H1 (cell line): ENCODE measurements around the gene RPN2.

Experiments
- ASH2L ChIP-seq: fragments of 200-600, 300-600 bp; sonication (generic); IDR thresholded peaks from one replicate; pipeline ENCODE4 v1.7.1; 2017; ENCODE audit warnings: low read length
- ATF2 ChIP-seq: IDR thresholded peaks from 2 replicates; pipeline ENCODE4 v1.6.1; 2012; ENCODE audit warnings: low read length, inconsistent platforms
- CTCF ChIP-seq, 3 experiments: IDR thresholded peaks; 1 replicate in 2 of 3; 2 replicates in 1 of 3; pipeline versions ENCODE4 v1.5.1 to v1.6.1; 2011; ENCODE audit warnings: low read length in 3 of 3, mild to moderate bottlenecking in 3 of 3, inconsistent platforms in 2 of 3, low read depth in 1 of 3, moderate library complexity in 1 of 3; ENCODE audit not compliant: insufficient read depth in 1 of 3; ENCODE audit errors: control extremely low read depth in 1 of 3
- EGR1 ChIP-seq: IDR thresholded peaks from 2 replicates; pipeline ENCODE4 v1.6.1; 2011; ENCODE audit warnings: low read depth, low read length, borderline replicate concordance
- EP300 ChIP-seq, 2 experiments: IDR thresholded peaks; 1 replicate in 1 of 2; 2 replicates in 1 of 2; pipeline ENCODE4 v1.6.1; 2011 to 2012; ENCODE audit warnings: low read depth in 2 of 2, low read length in 2 of 2, mild to moderate bottlenecking in 2 of 2, borderline replicate concordance in 1 of 2, inconsistent platforms in 1 of 2, moderate library complexity in 1 of 2
- EZH2 ChIP-seq: fragments of 200-600 bp; sonication (generic); IDR thresholded peaks from 2 replicates; pipeline ENCODE4 v1.7.1; 2012; ENCODE audit warnings: low read depth, mild to moderate bottlenecking, moderate library complexity, low read length, inconsistent platforms; ENCODE audit not compliant: severe bottlenecking
- POLR2AphosphoS5 ChIP-seq: IDR thresholded peaks from 2 replicates; pipeline ENCODE4 v1.6.1; 2011; ENCODE audit warnings: low read depth, low read length
- RNF2 ChIP-seq: fragments of 200-900, 300-1000 bp; sonication (generic); IDR thresholded peaks from 2 replicates; pipeline ENCODE4 v1.7.1; 2016; ENCODE audit warnings: borderline replicate concordance, low read depth, mild to moderate bottlenecking, antibody characterized with exemption, low read length; ENCODE audit not compliant: poor library complexity, severe bottlenecking; ENCODE audit errors: missing control alignments

- TF ChIP-seq CTCF (IDR thresholded peaks at IDR 0.05; ENCODE audit: control extremely low read depth in 1 of 3, insufficient read depth in 1 of 3, low read depth in 1 of 3, low read length in 3 of 3) (no peak), EGR1 (no peak), EZH2 (no peak), EP300 (IDR thresholded peaks at IDR 0.05; ENCODE audit: borderline replicate concordance in 1 of 2, low read depth in 2 of 2, low read length in 2 of 2) (no peak), ASH2L (no peak), RNF2 (no peak), POLR2AphosphoS5 (no peak), ATF2 (no peak)
Observed at GRCh38 chr20:37219751-37220668, 40.9 kb downstream of the RPN2 start.
